Measurements from ENCODE around the gene DIS3L2.

DNA sequence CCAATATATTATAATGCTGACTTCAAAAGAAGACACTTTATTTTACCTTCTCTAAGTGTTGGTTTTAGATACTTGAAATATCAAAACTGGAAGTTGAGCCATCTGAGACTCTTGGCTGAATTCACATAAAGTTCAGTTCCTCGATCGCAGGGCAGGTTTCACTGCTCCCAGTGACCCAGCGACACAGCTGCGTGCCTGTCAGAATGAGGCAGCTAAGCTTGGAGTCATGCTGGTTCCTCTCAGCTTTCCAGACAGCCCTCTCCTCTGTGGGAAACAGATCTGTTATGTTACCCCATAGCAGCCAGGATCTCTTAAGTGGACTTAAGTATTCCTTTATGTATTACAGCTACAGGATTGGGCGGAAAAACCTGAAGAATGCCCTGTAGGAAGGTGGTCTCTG lies 274.2 kb downstream of the DIS3L2 start:
- no peak for TF ChIP-seq EZH2 (IDR thresholded peaks at IDR 0.05; ENCODE audit: borderline replicate concordance, low read length)
- TF ChIP-seq, protein P1, sequence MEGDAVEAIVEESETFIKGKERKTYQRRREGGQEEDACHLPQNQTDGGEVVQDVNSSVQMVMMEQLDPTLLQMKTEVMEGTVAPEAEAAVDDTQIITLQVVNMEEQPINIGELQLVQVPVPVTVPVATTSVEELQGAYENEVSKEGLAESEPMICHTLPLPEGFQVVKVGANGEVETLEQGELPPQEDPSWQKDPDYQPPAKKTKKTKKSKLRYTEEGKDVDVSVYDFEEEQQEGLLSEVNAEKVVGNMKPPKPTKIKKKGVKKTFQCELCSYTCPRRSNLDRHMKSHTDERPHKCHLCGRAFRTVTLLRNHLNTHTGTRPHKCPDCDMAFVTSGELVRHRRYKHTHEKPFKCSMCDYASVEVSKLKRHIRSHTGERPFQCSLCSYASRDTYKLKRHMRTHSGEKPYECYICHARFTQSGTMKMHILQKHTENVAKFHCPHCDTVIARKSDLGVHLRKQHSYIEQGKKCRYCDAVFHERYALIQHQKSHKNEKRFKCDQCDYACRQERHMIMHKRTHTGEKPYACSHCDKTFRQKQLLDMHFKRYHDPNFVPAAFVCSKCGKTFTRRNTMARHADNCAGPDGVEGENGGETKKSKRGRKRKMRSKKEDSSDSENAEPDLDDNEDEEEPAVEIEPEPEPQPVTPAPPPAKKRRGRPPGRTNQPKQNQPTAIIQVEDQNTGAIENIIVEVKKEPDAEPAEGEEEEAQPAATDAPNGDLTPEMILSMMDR (IDR thresholded peaks at IDR 0.05; ENCODE audit: low read length), result no peak

Measured in OCI-LY1 (cell line).